Posterior vena cava (tissue), 2 donors: ENCODE data around the gene PRRG2. TPM values are rescaled to one million over a fixed set of nuclear protein-coding genes. Genes with fewer than 3 reads are reported as not detected.

ENCODE experiments used
- DNase-seq: peaks from one replicate; pipeline ENCODE4 v3.0.0-alpha.2; 2020; ENCODE audit warnings: low spot score
- intact Hi-C, 2 donors: fragments of 100-400 bp; cut with DNase I; formaldehyde crosslinking; loops; one replicate each; pipeline versions ENCODE4 v1.14.1 to v1.14.2; 2022 to 2023
- long read RNA-seq, 2 donors: library from polyadenylated mRNA; unstranded; transcript quantifications; one replicate each; pipeline ENCODE4 v2.0.0, GENCODE V29; 2020 to 2021
- total RNA-seq, 2 donors: library from RNA; stranded (reverse); fragmentation: NEBNext Ultra II Directional; extraction: Animal tissue kit (Norgen Biotek cat#: 25700); gene quantifications; one replicate each; pipeline ENCODE4 v1.2.1, GENCODE V29; 2021
- donor health status: DM: yes; HTN: yes; CAD: no.
- donor health status: DM: yes; HTN: yes; CAD: no.

The PRRG2 gene
- total RNA-seq: under 1 TPM; 0.46 to 0.52 TPM
- long read RNA-seq, donor 1: 0 reads
- long read RNA-seq, donor 2, partial matches to known transcripts: 0 of 1 reads
- long read RNA-seq, donor 2, other reads (novel, unspliced or antisense): 1 of 1 reads

- intact Hi-C loops: no loop called here
- DNase-seq: no peak
Observed at GRCh38 chr19:49581007-49581508, at the start of gene PRRG2. Gene PRRG2, plus strand, starts transcription at chr19:49581316. Its CDS starts 1,904 bp downstream, at chr19:49583220.

GRCh38 chr19:49533551-49534488 lies 47.3 kb upstream of the PRRG2 start:
- intact Hi-C loops: no loop called here
- peak; percentile 92 for DNase-seq

- intact Hi-C loops: no loop called here
- no peak for DNase-seq
Observed at GRCh38 chr19:49534632-49535385, 46.3 kb upstream of the PRRG2 start.

- intact Hi-C loops: no loop called here
- no peak for DNase-seq
Observed at GRCh38 chr19:49536921-49537462, 44.1 kb upstream of the PRRG2 start.

- intact Hi-C loops: no loop called here
- DNase-seq: no peak
Observed at GRCh38 chr19:49538643-49539042, 42.5 kb upstream of the PRRG2 start.

GRCh38 chr19:49539192-49539952 lies 41.7 kb upstream of the PRRG2 start:
- intact Hi-C loops: no loop called here

GRCh38 chr19:49541914-49542313 lies 39.2 kb upstream of the PRRG2 start:
- intact Hi-C loops: no loop called here
- no peak for DNase-seq

More at GRCh38 chr19:49539192-49539952, 41.7 kb upstream of the PRRG2 start:
- no peak for DNase-seq

- DNase-seq: no peak
- intact Hi-C loops: no loop called here
Observed at GRCh38 chr19:49542446-49542845, 38.7 kb upstream of the PRRG2 start.

GRCh38 chr19:49543032-49543431 lies 38.1 kb upstream of the PRRG2 start:
- intact Hi-C loops: no loop called here
- no peak for DNase-seq

GRCh38 chr19:49544154-49544553 lies 37.0 kb upstream of the PRRG2 start:
- intact Hi-C loops: no loop called here
- DNase-seq: no peak

GRCh38 chr19:49546825-49547565 lies 34.1 kb upstream of the PRRG2 start:
- intact Hi-C loops: no loop called here
- DNase-seq: no peak

GRCh38 chr19:49549045-49549444 lies 32.1 kb upstream of the PRRG2 start:
- no peak for DNase-seq
- intact Hi-C loops: no loop called here

GRCh38 chr19:49551531-49551930 lies 29.6 kb upstream of the PRRG2 start:
- DNase-seq: no peak
- intact Hi-C loops: no loop called here

- intact Hi-C loops: no loop called here
- no peak for DNase-seq
Observed at GRCh38 chr19:49552749-49553148, 28.4 kb upstream of the PRRG2 start.

GRCh38 chr19:49553451-49554271 lies 27.5 kb upstream of the PRRG2 start:
- no peak for DNase-seq
- intact Hi-C loops: no loop called here

- intact Hi-C loops: no loop called here
- DNase-seq: no peak
Observed at GRCh38 chr19:49554701-49555181, 26.4 kb upstream of the PRRG2 start.
